ENCODE data around the gene PTPRG. TPM values are rescaled to one million over a fixed set of nuclear protein-coding genes. Genes with fewer than 3 reads are reported as not detected.

Gene PTPRG
- total RNA-seq, 2 donors from 2014 or later = not detected

DNA sequence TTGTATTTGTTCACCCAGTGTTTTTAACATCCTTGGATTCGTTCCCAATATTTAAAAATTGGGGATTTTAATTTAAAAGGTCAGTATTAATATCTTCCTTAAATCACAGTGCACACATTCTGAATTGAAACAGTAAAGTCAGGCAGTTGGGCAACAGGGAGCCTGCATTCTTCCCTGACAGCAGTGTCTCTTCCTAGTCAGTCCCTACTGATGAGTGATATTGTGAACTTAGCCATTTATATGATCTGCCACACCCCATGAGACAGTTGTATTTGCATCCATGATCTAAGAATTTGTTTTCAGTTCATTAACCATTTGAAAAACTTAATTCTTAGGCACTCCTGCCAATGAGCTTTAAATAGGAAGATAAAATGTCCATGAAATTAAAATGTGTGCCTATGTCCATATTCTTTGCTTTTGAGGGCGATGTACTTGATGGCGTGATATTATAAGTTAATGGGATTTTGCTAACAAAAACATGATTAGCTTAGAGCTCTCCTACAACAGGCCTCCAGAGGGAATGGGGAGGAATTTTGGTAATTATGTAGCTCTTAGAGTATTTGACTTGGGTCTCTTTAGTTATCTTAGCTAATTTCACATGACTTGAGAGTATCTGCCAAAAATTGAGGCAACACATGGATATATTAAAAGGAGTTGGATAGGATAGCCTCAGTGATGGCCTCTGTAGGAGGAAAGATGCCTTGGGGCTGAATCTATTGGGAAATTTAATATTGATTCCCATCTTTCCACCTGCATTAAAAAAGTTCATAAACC, 219.3 kb downstream of the PTPRG start:
- Mint-ChIP-seq H3K27me3 (no peaks in the 10 kb centered on the region), H3K4me3 (no peak overlapping the region), H3K4me1 (no peaks in the 10 kb centered on the region), H3K36me3 (ENCODE audit: low read depth) (no peaks in the 10 kb centered on the region), H3K9me3 (peaks cover 3% of the 10 kb centered on the region), H3K27ac (no peak overlapping the region)
- no peak for ATAC-seq (replicated peaks)

DNA sequence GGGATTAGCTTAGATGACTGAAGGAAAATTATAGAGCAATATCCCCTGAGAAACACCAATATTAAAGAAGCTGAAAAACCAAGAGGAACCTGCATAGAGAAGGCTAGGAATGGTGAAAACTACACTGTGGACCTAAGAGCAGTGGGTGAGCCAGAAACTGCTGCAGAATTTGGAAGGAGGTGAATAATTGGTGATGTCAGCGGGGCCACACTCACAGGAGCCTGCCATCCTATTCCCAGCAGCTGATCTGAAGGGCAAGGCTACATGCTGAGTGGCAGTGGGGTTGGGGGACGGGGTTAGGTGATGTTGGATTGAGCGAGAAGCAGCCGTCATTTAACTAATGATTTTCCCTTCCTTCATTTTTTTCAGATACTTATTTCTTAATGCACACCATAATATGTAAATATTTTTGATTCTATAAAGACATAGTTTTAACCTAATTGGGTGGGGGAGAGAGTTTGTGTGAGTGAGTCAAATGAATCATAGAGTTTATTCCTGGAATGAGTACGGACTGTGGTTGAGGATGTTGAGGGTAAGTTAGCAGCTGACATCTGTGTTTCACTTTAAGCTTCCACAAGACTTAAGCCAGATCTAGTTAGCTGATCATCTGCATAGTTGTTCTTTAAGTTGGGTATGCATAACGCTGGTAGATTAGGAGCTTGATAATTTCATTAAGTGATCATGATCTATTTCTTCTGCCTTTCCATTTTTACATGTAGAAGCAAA, 222.8 kb downstream of the PTPRG start:
- no peak for ATAC-seq (replicated peaks)
- H3K27ac Mint-ChIP-seq = no peak overlapping the region
- H3K36me3 Mint-ChIP-seq (ENCODE audit: low read depth) = no peaks in the 10 kb centered on the region
- H3K27me3 Mint-ChIP-seq = no peaks in the 10 kb centered on the region
- H3K4me1 Mint-ChIP-seq = no peaks in the 10 kb centered on the region
- H3K4me3 Mint-ChIP-seq = no peak overlapping the region
- H3K9me3 Mint-ChIP-seq = no peaks in the 10 kb centered on the region

- no peak overlapping the region for H3K27ac Mint-ChIP-seq
- no peaks in the 10 kb centered on the region for H3K4me1 Mint-ChIP-seq
- no peaks in the 10 kb centered on the region for H3K9me3 Mint-ChIP-seq
- H3K27me3 Mint-ChIP-seq = no peaks in the 10 kb centered on the region
- no peaks in the 10 kb centered on the region for H3K36me3 Mint-ChIP-seq (ENCODE audit: low read depth)
- no peak for ATAC-seq (replicated peaks)
- no peak overlapping the region for H3K4me3 Mint-ChIP-seq
These were observed 227.5 kb downstream of the PTPRG start for GRCh38 chr3:61788623-61789507.

- no peak for ATAC-seq (replicated peaks)
- Mint-ChIP-seq H3K36me3 (ENCODE audit: low read depth) (no peaks in the 10 kb centered on the region), H3K27me3 (no peaks in the 10 kb centered on the region), H3K9me3 (no peaks in the 10 kb centered on the region), H3K27ac (no peak overlapping the region), H3K4me3 (no peak overlapping the region), H3K4me1 (no peaks in the 10 kb centered on the region)
These were observed 228.5 kb downstream of the PTPRG start for GRCh38 chr3:61789861-61790260.

GRCh38 chr3:61790411-61790810, 229.0 kb downstream of the PTPRG start:
- Mint-ChIP-seq H3K27me3 (no peaks in the 10 kb centered on the region), H3K4me3 (no peak overlapping the region), H3K27ac (no peak overlapping the region), H3K9me3 (no peaks in the 10 kb centered on the region), H3K36me3 (ENCODE audit: low read depth) (no peaks in the 10 kb centered on the region), H3K4me1 (no peaks in the 10 kb centered on the region)
- ATAC-seq (replicated peaks) = no peak

DNA sequence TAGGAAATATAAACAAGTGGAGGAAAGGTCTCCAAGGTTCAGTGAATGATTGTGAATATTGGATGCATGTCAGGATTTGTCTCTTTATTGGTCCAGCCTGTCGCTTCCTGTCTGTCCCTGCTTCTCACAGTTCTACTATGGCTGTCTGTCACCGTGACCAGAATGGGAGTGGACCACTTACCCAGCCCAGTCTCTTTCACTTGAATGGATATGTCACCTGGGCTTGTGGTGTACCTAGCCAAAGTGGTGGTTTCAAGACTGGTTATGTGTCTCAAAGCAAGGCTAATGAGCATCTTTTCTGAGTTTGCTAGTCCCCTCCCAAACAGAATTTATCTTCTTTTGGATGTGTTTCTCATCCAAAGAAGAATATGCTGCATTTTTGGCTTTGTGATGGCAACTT, 231.7 kb downstream of the PTPRG start:
- no peaks in the 10 kb centered on the region for H3K9me3 Mint-ChIP-seq
- no peak for ATAC-seq (replicated peaks)
- H3K4me1 Mint-ChIP-seq = no peaks in the 10 kb centered on the region
- no peaks in the 10 kb centered on the region for H3K36me3 Mint-ChIP-seq (ENCODE audit: low read depth)
- H3K27me3 Mint-ChIP-seq = no peaks in the 10 kb centered on the region
- no peak overlapping the region for H3K4me3 Mint-ChIP-seq
- no peak overlapping the region for H3K27ac Mint-ChIP-seq

DNA sequence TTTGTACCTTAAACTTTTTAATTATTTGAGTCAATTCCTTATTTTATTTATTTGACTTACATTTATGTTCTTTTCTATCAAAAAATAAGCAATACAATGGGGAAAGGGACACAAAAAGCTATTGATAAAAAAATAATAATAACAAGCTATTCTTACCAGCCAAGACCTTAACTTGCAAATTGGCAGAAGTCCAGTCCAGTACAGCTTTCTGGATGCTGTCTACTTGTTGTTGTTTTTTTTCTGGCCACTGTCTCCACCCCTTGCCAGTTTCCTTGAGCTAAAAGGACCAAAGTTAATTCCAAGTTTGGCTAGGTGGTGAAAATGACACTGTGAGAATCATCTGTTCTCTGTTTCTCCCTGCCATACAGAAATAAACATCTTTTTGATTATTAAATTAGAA, 232.2 kb downstream of the PTPRG start:
- no peaks in the 10 kb centered on the region for H3K36me3 Mint-ChIP-seq (ENCODE audit: low read depth)
- no peaks in the 10 kb centered on the region for H3K9me3 Mint-ChIP-seq
- ATAC-seq (replicated peaks) = no peak
- H3K27me3 Mint-ChIP-seq = no peaks in the 10 kb centered on the region
- no peak overlapping the region for H3K4me3 Mint-ChIP-seq
- H3K4me1 Mint-ChIP-seq = no peaks in the 10 kb centered on the region
- no peak overlapping the region for H3K27ac Mint-ChIP-seq

DNA sequence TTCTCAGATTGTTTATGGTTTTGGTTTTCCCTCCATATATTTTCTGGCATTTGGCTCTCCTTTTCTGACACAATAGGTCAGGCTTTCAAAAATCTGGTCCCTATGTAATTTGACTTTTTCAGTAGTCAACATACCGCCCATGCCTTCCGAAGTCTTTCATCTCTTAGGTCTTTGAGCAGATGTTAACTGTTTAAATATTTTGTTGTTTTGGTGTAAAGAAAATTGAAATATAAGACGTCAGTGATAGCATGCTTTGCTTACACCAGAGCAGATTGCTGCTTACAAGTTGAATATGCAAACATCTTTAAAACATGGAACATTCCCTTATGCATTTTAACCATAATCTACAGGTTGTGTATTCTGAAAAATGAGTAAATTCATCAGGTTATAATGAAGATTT, 233.0 kb downstream of the PTPRG start:
- Mint-ChIP-seq H3K9me3 (no peaks in the 10 kb centered on the region), H3K36me3 (ENCODE audit: low read depth) (no peaks in the 10 kb centered on the region), H3K4me1 (no peaks in the 10 kb centered on the region), H3K27ac (no peak overlapping the region), H3K4me3 (no peak overlapping the region), H3K27me3 (no peaks in the 10 kb centered on the region)
- ATAC-seq (replicated peaks) = no peak

DNA sequence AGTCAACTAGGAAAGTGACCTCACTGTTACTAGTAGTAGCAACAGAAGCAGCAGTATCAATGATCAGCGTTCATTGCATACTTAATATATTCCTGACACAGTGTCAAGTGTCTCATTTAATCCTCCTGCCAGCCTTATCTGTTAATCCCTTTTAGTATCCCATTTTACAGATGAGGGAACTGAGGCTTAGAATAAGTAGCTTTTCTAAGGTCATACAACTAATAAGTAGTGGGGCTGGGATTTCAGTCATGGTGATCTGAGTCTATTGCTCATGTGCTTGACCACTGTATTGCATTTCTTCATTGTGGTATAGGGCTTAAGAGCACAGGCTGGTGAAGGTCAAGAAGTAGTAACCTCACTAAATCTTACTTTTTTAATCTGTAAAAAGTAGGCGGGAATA, 233.6 kb downstream of the PTPRG start:
- Mint-ChIP-seq H3K27me3 (no peaks in the 10 kb centered on the region), H3K27ac (no peak overlapping the region), H3K36me3 (ENCODE audit: low read depth) (no peaks in the 10 kb centered on the region), H3K4me1 (no peaks in the 10 kb centered on the region), H3K9me3 (no peaks in the 10 kb centered on the region), H3K4me3 (no peak overlapping the region)
- no peak for ATAC-seq (replicated peaks)

DNA sequence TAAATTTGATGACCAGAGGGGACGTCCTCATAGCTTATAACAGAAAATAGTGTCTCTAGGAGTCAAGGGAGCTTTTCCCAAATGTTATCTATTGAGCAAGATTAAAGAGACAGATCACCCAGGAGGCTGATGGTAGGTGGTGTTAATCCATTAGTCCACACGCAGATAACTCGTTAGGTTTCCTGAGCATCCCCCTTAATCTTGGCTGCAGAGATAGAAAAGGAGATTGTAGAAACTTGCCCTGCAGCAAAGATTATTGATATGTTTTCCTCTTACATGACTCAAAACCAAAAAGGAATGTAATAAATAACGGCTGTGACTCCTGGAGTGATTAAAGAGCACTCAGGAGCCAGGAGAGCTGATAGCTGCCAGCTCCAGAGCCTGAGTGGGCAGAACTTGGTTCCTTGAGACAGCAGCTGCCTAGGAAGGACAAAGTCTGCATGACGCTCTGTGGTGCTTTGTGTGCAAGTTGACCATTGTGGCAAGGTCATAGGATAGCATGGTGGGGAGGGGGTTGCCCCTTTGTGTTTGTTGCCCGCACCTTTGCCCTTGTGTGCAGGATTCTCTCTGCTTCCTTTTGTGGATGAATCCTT, 234.8 kb downstream of the PTPRG start:
- no peaks in the 10 kb centered on the region for H3K4me1 Mint-ChIP-seq
- no peaks in the 10 kb centered on the region for H3K27me3 Mint-ChIP-seq
- H3K36me3 Mint-ChIP-seq (ENCODE audit: low read depth) = no peaks in the 10 kb centered on the region
- H3K4me3 Mint-ChIP-seq = no peak overlapping the region
- no peaks in the 10 kb centered on the region for H3K9me3 Mint-ChIP-seq
- no peak for ATAC-seq (replicated peaks)
- no peak overlapping the region for H3K27ac Mint-ChIP-seq

DNA sequence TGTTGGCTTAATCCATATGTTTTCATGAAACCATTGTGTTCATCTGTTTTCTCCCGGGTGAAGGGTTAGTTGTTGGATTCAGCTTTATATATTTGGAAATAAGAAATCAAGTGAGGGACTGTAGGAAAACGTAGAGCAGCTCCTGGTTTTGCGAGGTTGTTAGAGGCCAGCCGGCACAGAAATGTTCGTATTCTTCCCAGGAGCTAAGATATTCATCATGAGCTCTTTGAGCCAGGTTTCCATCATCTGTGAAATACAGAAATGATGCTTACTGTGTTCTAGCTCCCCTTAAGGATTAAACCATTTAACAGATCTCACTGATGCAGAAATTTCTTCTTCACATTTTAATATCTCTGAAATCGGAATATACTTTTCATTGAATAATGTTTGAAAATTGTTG, 235.5 kb downstream of the PTPRG start:
- no peak overlapping the region for H3K27ac Mint-ChIP-seq
- H3K4me3 Mint-ChIP-seq = no peak overlapping the region
- H3K27me3 Mint-ChIP-seq = no peaks in the 10 kb centered on the region
- H3K9me3 Mint-ChIP-seq = no peaks in the 10 kb centered on the region
- no peaks in the 10 kb centered on the region for H3K36me3 Mint-ChIP-seq (ENCODE audit: low read depth)
- no peak for ATAC-seq (replicated peaks)
- H3K4me1 Mint-ChIP-seq = no peaks in the 10 kb centered on the region

GRCh38 chr3:61802772-61803171, 241.4 kb downstream of the PTPRG start:
- ATAC-seq (replicated peaks) = no peak
- no peaks in the 10 kb centered on the region for H3K27me3 Mint-ChIP-seq
- H3K4me3 Mint-ChIP-seq = no peak overlapping the region
- no peaks in the 10 kb centered on the region for H3K4me1 Mint-ChIP-seq
- no peaks in the 10 kb centered on the region for H3K9me3 Mint-ChIP-seq
- no peaks in the 10 kb centered on the region for H3K36me3 Mint-ChIP-seq (ENCODE audit: low read depth)
- no peak overlapping the region for H3K27ac Mint-ChIP-seq

GRCh38 chr3:61803983-61804382, 242.6 kb downstream of the PTPRG start:
- Mint-ChIP-seq H3K27me3 (no peaks in the 10 kb centered on the region), H3K4me3 (no peak overlapping the region), H3K9me3 (no peaks in the 10 kb centered on the region), H3K27ac (no peak overlapping the region), H3K4me1 (no peaks in the 10 kb centered on the region), H3K36me3 (ENCODE audit: low read depth) (no peaks in the 10 kb centered on the region)
- ATAC-seq (replicated peaks) = no peak

GRCh38 chr3:61804782-61805181, 243.4 kb downstream of the PTPRG start:
- no peaks in the 10 kb centered on the region for H3K36me3 Mint-ChIP-seq (ENCODE audit: low read depth)
- no peaks in the 10 kb centered on the region for H3K9me3 Mint-ChIP-seq
- no peak for ATAC-seq (replicated peaks)
- H3K4me1 Mint-ChIP-seq = no peaks in the 10 kb centered on the region
- no peak overlapping the region for H3K4me3 Mint-ChIP-seq
- no peaks in the 10 kb centered on the region for H3K27me3 Mint-ChIP-seq
- H3K27ac Mint-ChIP-seq = no peak overlapping the region
